Left lung (tissue), 10 donors: ENCODE data around the gene KCNN4. TPM values are rescaled to one million over a fixed set of nuclear protein-coding genes. Genes with fewer than 3 reads are reported as not detected.

Experiments used
- ATAC-seq: fragments of 200-7000 bp; cut with Tn5 transposase; one replicate; pipeline ENCODE4 v1.9.1; 2020; ENCODE audit warnings: moderate library complexity
- DNase-seq, 4 donors: peaks; one replicate each; pipeline ENCODE4 v3.0.0-alpha.2; 2013 to 2020
- H3K27ac ChIP-seq, 2 donors: fragments of 200-600 bp; sonication (generic) in 1 of 2; one replicate each; pipeline versions ENCODE4 v1.5.0 to v1.8.0; 2020 to 2021
- H3K27me3 ChIP-seq, 2 donors: fragments of 200-600 bp; sonication (generic) in 1 of 2; one replicate each; pipeline versions ENCODE4 v1.5.0 to v1.8.0; 2020 to 2021
- H3K36me3 ChIP-seq, 2 donors: fragments of 200-600 bp; sonication (generic) in 1 of 2; one replicate each; pipeline versions ENCODE4 v1.5.0 to v1.8.0; 2020 to 2021
- H3K4me1 ChIP-seq, 2 donors: fragments of 200-600 bp; one replicate each; pipeline ENCODE4 v1.8.0; 2021
- H3K4me3 ChIP-seq, 2 donors: fragments of 200-600 bp; sonication (generic) in 1 of 2; one replicate each; pipeline versions ENCODE4 v1.5.0 to v1.8.0; 2020 to 2021; ENCODE audit warnings: mild to moderate bottlenecking in 1 of 2
- H3K9me3 ChIP-seq, 2 donors: fragments of 200-600 bp; sonication (generic) in 1 of 2; one replicate each; pipeline versions ENCODE4 v1.5.0 to v1.8.0; 2020 to 2021
- CTCF ChIP-seq, 2 donors: fragments of 200-600 bp; sonication (generic) in 1 of 2; IDR thresholded peaks; one replicate each; pipeline versions ENCODE4 v1.5.0 to v1.8.0; 2021; ENCODE audit warnings: antibody characterized with exemption in 2 of 2
- intact Hi-C, 2 donors: fragments of 100-400 bp; cut with DNase I; formaldehyde crosslinking; loops; one replicate each; pipeline versions ENCODE4 v1.11.2 to v1.14.2; 2022
- polyA plus RNA-seq, 6 donors: library from polyadenylated mRNA; unstranded; fragments of 120-200 nt; gene quantifications; one replicate each; pipeline ENCODE4 v1.2.1, GENCODE V29; 2013; ENCODE audit not compliant: insufficient read length in 6 of 6
- total RNA-seq, 2 donors: library from RNA; stranded (reverse); fragmentation: NEBNext Ultra II Directional; extraction: Animal tissue kit (Norgen Biotek cat#: 25700); gene quantifications; one replicate each; pipeline ENCODE4 v1.2.1, GENCODE V29; 2021
- donor health status: DM: no; HTN: yes; CAD: no.
- donor health status: DM: no; HTN: no; CAD: no.

The KCNN4 gene
- total and polyA plus RNA-seq, 8 donors = 0.67 to 21.5 (median 2.5) TPM

- Histone ChIP-seq H3K4me3 (peak overlapping the region in 1 of 2 donors; percentile 16), H3K27me3 (peaks cover 0 to 9% of the 10 kb centered on the region in 2 donors), H3K9me3 (no peaks in the 10 kb centered on the region), H3K4me1 (peaks cover 14 to 56% of the 10 kb centered on the region in 2 donors), H3K27ac (no peak overlapping the region), H3K36me3 (peaks cover 0 to 8% of the 10 kb centered on the region in 2 donors)
- DNase-seq (peak in 2 of 4 donors; percentile 55 to 87), ATAC-seq (peak; percentile 88)
- intact Hi-C loops = no loop called here
- peak; percentile 27 to 48 for TF ChIP-seq CTCF (IDR thresholded peaks at IDR 0.05)
These were observed 6.5 kb downstream of the KCNN4 start for GRCh38 chr19:43774103-43774939.

- Histone ChIP-seq H3K36me3 (peaks cover 0 to 8% of the 10 kb centered on the region in 2 donors), H3K9me3 (no peaks in the 10 kb centered on the region), H3K4me3 (no peak overlapping the region), H3K27ac (no peak overlapping the region), H3K27me3 (peaks cover 0 to 9% of the 10 kb centered on the region in 2 donors), H3K4me1 (peaks cover 14 to 56% of the 10 kb centered on the region in 2 donors)
- intact Hi-C loops = no loop called here
- DNase-seq = no peak
- no peak for ATAC-seq
- TF ChIP-seq CTCF (IDR thresholded peaks at IDR 0.05) = no peak
These were observed 7.1 kb downstream of the KCNN4 start for GRCh38 chr19:43773725-43774102.

- peaks cover 10 to 64% of the 10 kb centered on the region in 2 donors for H3K4me1 ChIP-seq
- intact Hi-C loops = no loop called here
- H3K4me3 ChIP-seq = no peak overlapping the region
- TF ChIP-seq CTCF (IDR thresholded peaks at IDR 0.05) = no peak
- peak overlapping the region in 1 of 2 donors; percentile 80 for H3K27ac ChIP-seq
- no peak for DNase-seq
- H3K9me3 ChIP-seq = no peaks in the 10 kb centered on the region
- peaks cover 0 to 5% of the 10 kb centered on the region in 2 donors for H3K27me3 ChIP-seq
- H3K36me3 ChIP-seq = peaks cover 0 to 7% of the 10 kb centered on the region in 2 donors
- no peak for ATAC-seq
These were observed 11.5 kb downstream of the KCNN4 start for GRCh38 chr19:43769256-43769655.

- TF ChIP-seq CTCF (IDR thresholded peaks at IDR 0.05) = no peak
- H3K4me1 ChIP-seq = peaks cover 10 to 69% of the 10 kb centered on the region in 2 donors
- intact Hi-C loops = no loop called here
- ATAC-seq = no peak
- no peaks in the 10 kb centered on the region for H3K36me3 ChIP-seq
- no peaks in the 10 kb centered on the region for H3K9me3 ChIP-seq
- no peaks in the 10 kb centered on the region for H3K27me3 ChIP-seq
- no peak overlapping the region for H3K4me3 ChIP-seq
- peak overlapping the region in 1 of 2 donors; percentile 80 for H3K27ac ChIP-seq
- peak in 1 of 4 donors; percentile 64 for DNase-seq
These were observed 12.3 kb downstream of the KCNN4 start for GRCh38 chr19:43768273-43769050.

GRCh38 chr19:43767818-43768217 lies 13.0 kb downstream of the KCNN4 start:
- no peaks in the 10 kb centered on the region for H3K9me3 ChIP-seq
- H3K4me1 ChIP-seq = peaks cover 10 to 73% of the 10 kb centered on the region in 2 donors
- no peaks in the 10 kb centered on the region for H3K27me3 ChIP-seq
- H3K4me3 ChIP-seq = no peak overlapping the region
- no peak for DNase-seq
- no peak for ATAC-seq
- no peak for TF ChIP-seq CTCF (IDR thresholded peaks at IDR 0.05)
- intact Hi-C loops = no loop called here
- H3K27ac ChIP-seq = peak overlapping the region in 1 of 2 donors; percentile 80
- no peaks in the 10 kb centered on the region for H3K36me3 ChIP-seq
